ENCODE data around the gene DRD1.

Gene DRD1

GRCh38 chr5:175479125-175479881, 35.3 kb upstream of the DRD1 start:
- Histone ChIP-seq H3K4me3 (ENCODE audit: low read depth in 1 of 2, low read length in 1 of 2) (peak overlapping the region; percentile 75 to 81), H3K36me3 (no peaks in the 10 kb centered on the region), H3K9me3 (no peaks in the 10 kb centered on the region), H3K27me3 (peaks cover 43% of the 10 kb centered on the region), H3K27ac (peak overlapping the region; percentile 45), H3K4me1 (ENCODE audit: control insufficient read depth in 1 of 2, insufficient read depth in 1 of 2, low read depth in 1 of 2, low read length in 1 of 2) (peaks cover 39 to 51% of the 10 kb centered on the region in 2 experiments)
- TF ChIP-seq, protein P1, sequence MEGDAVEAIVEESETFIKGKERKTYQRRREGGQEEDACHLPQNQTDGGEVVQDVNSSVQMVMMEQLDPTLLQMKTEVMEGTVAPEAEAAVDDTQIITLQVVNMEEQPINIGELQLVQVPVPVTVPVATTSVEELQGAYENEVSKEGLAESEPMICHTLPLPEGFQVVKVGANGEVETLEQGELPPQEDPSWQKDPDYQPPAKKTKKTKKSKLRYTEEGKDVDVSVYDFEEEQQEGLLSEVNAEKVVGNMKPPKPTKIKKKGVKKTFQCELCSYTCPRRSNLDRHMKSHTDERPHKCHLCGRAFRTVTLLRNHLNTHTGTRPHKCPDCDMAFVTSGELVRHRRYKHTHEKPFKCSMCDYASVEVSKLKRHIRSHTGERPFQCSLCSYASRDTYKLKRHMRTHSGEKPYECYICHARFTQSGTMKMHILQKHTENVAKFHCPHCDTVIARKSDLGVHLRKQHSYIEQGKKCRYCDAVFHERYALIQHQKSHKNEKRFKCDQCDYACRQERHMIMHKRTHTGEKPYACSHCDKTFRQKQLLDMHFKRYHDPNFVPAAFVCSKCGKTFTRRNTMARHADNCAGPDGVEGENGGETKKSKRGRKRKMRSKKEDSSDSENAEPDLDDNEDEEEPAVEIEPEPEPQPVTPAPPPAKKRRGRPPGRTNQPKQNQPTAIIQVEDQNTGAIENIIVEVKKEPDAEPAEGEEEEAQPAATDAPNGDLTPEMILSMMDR (IDR thresholded peaks at IDR 0.05) = no peak

DNA sequence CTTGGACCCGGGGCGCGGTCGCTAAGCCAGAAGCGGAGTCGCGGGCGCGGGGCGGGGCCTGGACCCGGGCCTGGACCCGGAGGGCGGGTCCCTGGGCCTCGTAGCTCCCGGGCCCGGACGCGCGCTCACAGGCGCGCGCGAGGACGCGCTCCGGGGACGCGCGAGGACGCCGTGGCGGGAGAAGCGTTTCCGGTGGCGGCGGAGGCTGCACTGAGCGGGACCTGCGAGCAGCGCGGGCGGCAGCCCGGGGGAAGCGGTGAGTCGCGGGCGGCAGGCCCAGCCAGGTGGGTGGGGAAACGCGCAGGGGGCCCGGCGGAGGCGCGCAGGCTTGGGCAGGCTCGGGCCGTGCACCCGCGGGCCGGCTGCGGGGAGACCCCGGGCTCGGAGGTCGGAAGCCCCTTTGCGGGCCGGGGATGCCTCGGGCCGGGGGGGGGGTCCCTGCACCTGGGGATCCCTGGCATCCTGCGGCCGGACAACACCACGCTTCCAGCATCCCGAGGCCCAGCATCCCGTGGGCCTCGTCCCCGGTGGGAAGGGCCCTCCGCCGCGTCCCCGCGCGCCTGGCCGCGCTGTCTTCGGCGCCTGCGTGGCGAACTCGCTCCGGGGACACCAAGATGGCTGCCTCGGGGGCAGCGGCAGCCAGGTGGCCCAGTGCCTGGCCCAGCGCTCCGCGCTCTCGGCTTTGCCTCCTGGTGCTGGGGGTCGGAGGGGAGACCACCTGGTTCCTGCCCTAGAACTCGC, 34.6 kb upstream of the DRD1 start, which contains the start of gene SFXN1:
Gene SFXN1 (plus strand): TSS at position 177 of the 741 bp plus-strand sequence. CDS start 13,544 bp downstream, outside the sequence.
- Histone ChIP-seq H3K36me3 (no peaks in the 10 kb centered on the region), H3K27ac (peak within 1 kb of the TSS; percentile 45), H3K4me1 (ENCODE audit: control insufficient read depth in 1 of 2, insufficient read depth in 1 of 2, low read depth in 1 of 2, low read length in 1 of 2) (peaks cover 32 to 43% of the 10 kb centered on the region in 2 experiments), H3K9me3 (no peaks in the 10 kb centered on the region), H3K27me3 (peaks cover 50% of the 10 kb centered on the region), H3K4me3 (ENCODE audit: low read depth in 1 of 2, low read length in 1 of 2) (peak within 1 kb of the TSS; percentile 75 to 81)
- TF ChIP-seq, protein P1 (IDR thresholded peaks at IDR 0.05) = no peak

DNA sequence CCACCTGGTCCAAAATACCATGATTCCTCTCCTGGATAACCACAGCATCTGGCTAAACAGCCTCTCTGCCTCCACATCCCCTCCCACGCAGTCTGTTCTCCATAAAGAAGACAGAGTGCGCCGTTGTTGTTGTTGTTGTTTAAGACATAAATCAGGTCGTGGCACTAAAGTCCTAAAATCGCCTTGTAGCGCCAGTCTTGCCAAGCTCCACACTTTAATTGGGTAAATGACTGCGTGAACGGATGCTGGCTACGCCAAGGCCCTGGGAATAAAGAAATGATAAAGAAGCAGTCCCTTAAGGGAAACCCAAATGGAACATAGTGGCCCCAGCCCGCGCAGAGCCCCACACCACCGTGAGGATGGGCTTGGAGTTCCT, 34.0 kb upstream of the DRD1 start:
- Histone ChIP-seq H3K27ac (peak overlapping the region; percentile 45), H3K9me3 (no peaks in the 10 kb centered on the region), H3K27me3 (peaks cover 56% of the 10 kb centered on the region), H3K4me1 (ENCODE audit: control insufficient read depth in 1 of 2, insufficient read depth in 1 of 2, low read depth in 1 of 2, low read length in 1 of 2) (peaks cover 29 to 38% of the 10 kb centered on the region in 2 experiments), H3K4me3 (ENCODE audit: low read depth in 1 of 2, low read length in 1 of 2) (peak overlapping the region; percentile 75 to 81), H3K36me3 (no peaks in the 10 kb centered on the region)
- TF ChIP-seq, protein P1 (IDR thresholded peaks at IDR 0.05) = no peak

DNA sequence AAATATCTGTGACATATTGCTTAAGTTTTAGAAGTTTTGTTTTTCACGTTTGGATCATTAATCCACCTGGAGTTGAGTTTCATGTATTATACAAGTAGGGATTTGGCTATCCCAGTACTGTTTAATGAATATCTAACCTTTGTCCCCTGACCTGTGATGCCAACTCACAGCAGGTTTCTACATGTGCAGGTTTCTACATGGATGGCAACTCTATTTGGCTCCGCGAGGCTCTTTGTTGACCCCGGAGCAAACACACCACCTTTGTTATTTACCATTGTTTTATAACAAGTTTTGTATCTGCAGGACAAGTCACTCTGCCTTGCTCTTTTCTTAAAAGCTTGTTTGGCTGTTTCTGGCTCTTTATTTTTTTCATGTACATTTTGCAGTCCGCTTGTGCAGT, 33.5 kb upstream of the DRD1 start:
- peaks cover 61% of the 10 kb centered on the region for H3K27me3 ChIP-seq
- no peaks in the 10 kb centered on the region for H3K9me3 ChIP-seq
- no peaks in the 10 kb centered on the region for H3K36me3 ChIP-seq
- TF ChIP-seq, protein P1 (IDR thresholded peaks at IDR 0.05) = no peak
- H3K4me3 ChIP-seq (ENCODE audit: low read depth in 1 of 2, low read length in 1 of 2) = no peak overlapping the region
- H3K27ac ChIP-seq = no peak overlapping the region
- peaks cover 25 to 34% of the 10 kb centered on the region in 2 experiments for H3K4me1 ChIP-seq (ENCODE audit: control insufficient read depth in 1 of 2, insufficient read depth in 1 of 2, low read depth in 1 of 2, low read length in 1 of 2)

- TF ChIP-seq, protein P1 (IDR thresholded peaks at IDR 0.05) = no peak
- Histone ChIP-seq H3K36me3 (no peaks in the 10 kb centered on the region), H3K27ac (no peak overlapping the region)
Observed at GRCh38 chr5:175475248-175475647, 31.3 kb upstream of the DRD1 start.

More at GRCh38 chr5:175475248-175475647, 31.3 kb upstream of the DRD1 start:
- Histone ChIP-seq H3K4me1 (ENCODE audit: control insufficient read depth in 1 of 2, insufficient read depth in 1 of 2, low read depth in 1 of 2, low read length in 1 of 2) (peaks cover 13 to 17% of the 10 kb centered on the region in 2 experiments), H3K4me3 (ENCODE audit: low read depth in 1 of 2, low read length in 1 of 2) (no peak overlapping the region), H3K9me3 (no peaks in the 10 kb centered on the region), H3K27me3 (peaks cover 83% of the 10 kb centered on the region)

Measured in neutrophil (primary cell).